NK-92 treated with Interleukin-12 subunit alpha and Interleukin-12 subunit beta, amount 100 ng/mL, for 24 hours (cell line): Measurements from ENCODE around the gene ZNF639.
"Not testable (repeated sequence)": the region's sequence is repeated elsewhere in the genome, so short reads cannot be mapped to it uniquely, and the experiment has no call there.

ENCODE experiments used
- DNase-seq: peaks from one replicate; lab custom pipeline; 2025; lab: John Stamatoyannopoulos, UW

Gene ZNF639

GRCh38 chr3:179322286-179323196 lies at the start of gene ZNF639:
Gene ZNF639, plus strand, starts transcription at chr3:179323031. Its CDS starts 5,263 bp downstream, at chr3:179328294.
- DNase-seq, result peak; percentile 78

GRCh38 chr3:179274434-179274833 lies 48.4 kb upstream of the ZNF639 start:
- not testable (repeated sequence) for DNase-seq

GRCh38 chr3:179276001-179276400 lies 46.8 kb upstream of the ZNF639 start:
- no peak for DNase-seq

GRCh38 chr3:179276743-179277142 lies 46.1 kb upstream of the ZNF639 start:
- DNase-seq, result no peak

GRCh38 chr3:179278151-179278550 lies 44.7 kb upstream of the ZNF639 start:
- DNase-seq, result no peak

- DNase-seq, result no peak
Observed at GRCh38 chr3:179278932-179279693, 43.7 kb upstream of the ZNF639 start.

- no peak for DNase-seq
Observed at GRCh38 chr3:179279837-179280236, 43.0 kb upstream of the ZNF639 start.

- DNase-seq, result no peak
Observed at GRCh38 chr3:179281825-179282224, 41.0 kb upstream of the ZNF639 start.

GRCh38 chr3:179286331-179286730 lies 36.5 kb upstream of the ZNF639 start:
- no peak for DNase-seq

GRCh38 chr3:179288845-179289244 lies 34.0 kb upstream of the ZNF639 start:
- no peak for DNase-seq

- no peak for DNase-seq
Observed at GRCh38 chr3:179289295-179289694, 33.5 kb upstream of the ZNF639 start.

- DNase-seq, result no peak
Observed at GRCh38 chr3:179292450-179292849, 30.4 kb upstream of the ZNF639 start.

- no peak for DNase-seq
Observed at GRCh38 chr3:179297971-179298725, 24.7 kb upstream of the ZNF639 start.

- no peak for DNase-seq
Observed at GRCh38 chr3:179299316-179299715, 23.5 kb upstream of the ZNF639 start.

- no peak for DNase-seq
Observed at GRCh38 chr3:179299999-179300613, 22.7 kb upstream of the ZNF639 start.

- no peak for DNase-seq
Observed at GRCh38 chr3:179301645-179302044, 21.2 kb upstream of the ZNF639 start.

GRCh38 chr3:179302111-179302510 lies 20.7 kb upstream of the ZNF639 start:
- DNase-seq, result no peak

GRCh38 chr3:179304605-179305004 lies 18.2 kb upstream of the ZNF639 start:
- no peak for DNase-seq

GRCh38 chr3:179307362-179307761 lies 15.5 kb upstream of the ZNF639 start:
- not testable (repeated sequence) for DNase-seq

GRCh38 chr3:179308001-179308400 lies 14.8 kb upstream of the ZNF639 start:
- DNase-seq, result no peak

GRCh38 chr3:179309225-179310078 lies 13.4 kb upstream of the ZNF639 start:
- no peak for DNase-seq
